SK-N-SH treated with all-trans-retinoic acid at 6 μM for 48 hours (cell line): ENCODE data around the gene PDZD2.

Experiments
- ARNTL ChIP-seq: fragments of 450-650 bp; formaldehyde crosslinking; IDR thresholded peaks from 2 replicates; pipeline ENCODE4 v1.5.0; 2020; ENCODE audit warnings: low read depth, mild to moderate bottlenecking, moderate library complexity, borderline replicate concordance
- BACH2 ChIP-seq: fragments of 250-450 bp; sonication (Bioruptor Pico); IDR thresholded peaks from 2 replicates; pipeline ENCODE4 v1.9.0; 2021; ENCODE audit warnings: mild to moderate bottlenecking, borderline replicate concordance
- ISL1 ChIP-seq: fragments of 250-450 bp; sonication (Bioruptor Pico); IDR thresholded peaks from 2 replicates; pipeline ENCODE4 v2.1.2; 2022; ENCODE audit warnings: mild to moderate bottlenecking, moderate library complexity
- RARB ChIP-seq: fragments of 250-450 bp; sonication (Bioruptor Pico); IDR thresholded peaks from 2 replicates; pipeline ENCODE4 v1.8.0; 2021; ENCODE audit warnings: mild to moderate bottlenecking, moderate library complexity
- TSHZ2 ChIP-seq: fragments of 250-450 bp; sonication (Bioruptor Pico); IDR thresholded peaks from 2 replicates; pipeline ENCODE4 v1.5.0; 2020; ENCODE audit warnings: mild to moderate bottlenecking, moderate library complexity
- ZC3H10 ChIP-seq: fragments of 250-450 bp; sonication (Bioruptor Pico); IDR thresholded peaks from 2 replicates; pipeline ENCODE4 v1.5.1; 2021; ENCODE audit warnings: mild to moderate bottlenecking, moderate library complexity
- ZFP3 ChIP-seq: fragments of 250-450 bp; sonication (Bioruptor Pico); IDR thresholded peaks from 2 replicates; pipeline ENCODE4 v1.5.0; 2020; ENCODE audit warnings: mild to moderate bottlenecking, moderate library complexity
- ZFP30 ChIP-seq: fragments of 450-650 bp; formaldehyde crosslinking; IDR thresholded peaks from 2 replicates; pipeline ENCODE4 v1.5.0; 2022; ENCODE audit warnings: mild to moderate bottlenecking, moderate library complexity
- ZNF565 ChIP-seq: fragments of 450-650 bp; formaldehyde crosslinking; conservative IDR thresholded peaks from 2 replicates; pipeline ENCODE4 v1.5.0; 2020; ENCODE audit warnings: low read depth, mild to moderate bottlenecking, moderate library complexity
- ZNF8 ChIP-seq: fragments of 450-650 bp; formaldehyde crosslinking; IDR thresholded peaks from 2 replicates; pipeline ENCODE4 v1.5.0; 2020; ENCODE audit warnings: mild to moderate bottlenecking, moderate library complexity

GRCh38 chr5:31806561-31806960, 167.6 kb downstream of the PDZD2 start:
- no peak for TF ChIP-seq ZC3H10 (CRISPR knock-in tag)
- TF ChIP-seq ISL1 (CRISPR knock-in tag): no peak
- no peak for TF ChIP-seq ZFP3
- TF ChIP-seq ARNTL: no peak
- no peak for TF ChIP-seq ZNF8
- no peak for TF ChIP-seq TSHZ2 (CRISPR knock-in tag)
- TF ChIP-seq ZFP30: no peak
- TF ChIP-seq RARB (CRISPR knock-in tag): no peak
- no peak for TF ChIP-seq ZNF565
- no peak for TF ChIP-seq BACH2 (CRISPR knock-in tag)
